Glomerular endothelial cell (primary cell): ENCODE data around the gene ACOT12. TPM values are rescaled to one million over a fixed set of nuclear protein-coding genes. Genes with fewer than 3 reads are reported as not detected.
"Not testable (repeated sequence)": the region's sequence is repeated elsewhere in the genome, so short reads cannot be mapped to it uniquely, and the experiment has no call there.

Experiments used
- DNase-seq: peaks from one replicate; pipeline ENCODE4 v3.0.0-alpha.2; 2011; ENCODE audit warnings: low read depth, low spot score; ENCODE audit errors: extremely low read depth
- total RNA-seq: library from RNA; depleted of rRNA; stranded (reverse); fragments of >200 nt; gene quantifications from 2 replicates; pipeline ENCODE4 v1.2.3, GENCODE V29; 2015

Gene ACOT12
- total RNA-seq, 1 donor from 2014 or later: not detected

- no peak for DNase-seq
Observed at GRCh38 chr5:81345411-81346003, 48.4 kb downstream of the ACOT12 start.

GRCh38 chr5:81344736-81345135, 49.2 kb downstream of the ACOT12 start:
- DNase-seq: no peak

- DNase-seq: not testable (repeated sequence)
Observed at GRCh38 chr5:81338213-81338612, 55.7 kb downstream of the ACOT12 start.

- no peak for DNase-seq
Observed at GRCh38 chr5:81337803-81338202, 56.1 kb downstream of the ACOT12 start.

- DNase-seq: no peak
Observed at GRCh38 chr5:81336556-81336955, 57.4 kb downstream of the ACOT12 start.

- DNase-seq: no peak
Observed at GRCh38 chr5:81335946-81336345, 58.0 kb downstream of the ACOT12 start.

GRCh38 chr5:81334304-81335061, 59.5 kb downstream of the ACOT12 start:
- DNase-seq: no peak

- no peak for DNase-seq
Observed at GRCh38 chr5:81326554-81326953, 67.4 kb downstream of the ACOT12 start.

- DNase-seq: no peak
Observed at GRCh38 chr5:81317536-81317935, 76.4 kb downstream of the ACOT12 start.

- no peak for DNase-seq
Observed at GRCh38 chr5:81316571-81316970, 77.4 kb downstream of the ACOT12 start.

- no peak for DNase-seq
Observed at GRCh38 chr5:81315830-81316229, 78.1 kb downstream of the ACOT12 start.

GRCh38 chr5:81315336-81315735, 78.6 kb downstream of the ACOT12 start:
- no peak for DNase-seq

GRCh38 chr5:81314581-81314980, 79.4 kb downstream of the ACOT12 start:
- DNase-seq: no peak

- no peak for DNase-seq
Observed at GRCh38 chr5:81313686-81314085, 80.2 kb downstream of the ACOT12 start.

GRCh38 chr5:81313278-81313677, 80.7 kb downstream of the ACOT12 start:
- DNase-seq: no peak

- no peak for DNase-seq
Observed at GRCh38 chr5:81310402-81311063, 83.4 kb downstream of the ACOT12 start.

- no peak for DNase-seq
Observed at GRCh38 chr5:81308836-81309235, 85.1 kb downstream of the ACOT12 start.

- no peak for DNase-seq
Observed at GRCh38 chr5:81305785-81306184, 88.1 kb downstream of the ACOT12 start.

- DNase-seq: no peak
Observed at GRCh38 chr5:81303563-81303962, 90.4 kb downstream of the ACOT12 start.

GRCh38 chr5:81302596-81302995, 91.3 kb downstream of the ACOT12 start:
- no peak for DNase-seq

- DNase-seq: peak; percentile 76
Observed at GRCh38 chr5:81301271-81302015, 92.5 kb downstream of the ACOT12 start, which contains the start of gene ZCCHC9. Gene ZCCHC9, plus strand, starts transcription at chr5:81301587. Its CDS starts 3,171 bp downstream, at chr5:81304758.
